Measurements from ENCODE around the gene ABCC1.

GRCh38 chr16:16013812-16014211 lies 64.4 kb downstream of the ABCC1 start:
- TF ChIP-seq, protein P1, sequence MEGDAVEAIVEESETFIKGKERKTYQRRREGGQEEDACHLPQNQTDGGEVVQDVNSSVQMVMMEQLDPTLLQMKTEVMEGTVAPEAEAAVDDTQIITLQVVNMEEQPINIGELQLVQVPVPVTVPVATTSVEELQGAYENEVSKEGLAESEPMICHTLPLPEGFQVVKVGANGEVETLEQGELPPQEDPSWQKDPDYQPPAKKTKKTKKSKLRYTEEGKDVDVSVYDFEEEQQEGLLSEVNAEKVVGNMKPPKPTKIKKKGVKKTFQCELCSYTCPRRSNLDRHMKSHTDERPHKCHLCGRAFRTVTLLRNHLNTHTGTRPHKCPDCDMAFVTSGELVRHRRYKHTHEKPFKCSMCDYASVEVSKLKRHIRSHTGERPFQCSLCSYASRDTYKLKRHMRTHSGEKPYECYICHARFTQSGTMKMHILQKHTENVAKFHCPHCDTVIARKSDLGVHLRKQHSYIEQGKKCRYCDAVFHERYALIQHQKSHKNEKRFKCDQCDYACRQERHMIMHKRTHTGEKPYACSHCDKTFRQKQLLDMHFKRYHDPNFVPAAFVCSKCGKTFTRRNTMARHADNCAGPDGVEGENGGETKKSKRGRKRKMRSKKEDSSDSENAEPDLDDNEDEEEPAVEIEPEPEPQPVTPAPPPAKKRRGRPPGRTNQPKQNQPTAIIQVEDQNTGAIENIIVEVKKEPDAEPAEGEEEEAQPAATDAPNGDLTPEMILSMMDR (IDR thresholded peaks at IDR 0.05; ENCODE audit: borderline replicate concordance, extremely low read depth, low read length, poor library complexity, severe bottlenecking): no peak
- TF ChIP-seq EZH2 (IDR thresholded peaks at IDR 0.05; ENCODE audit: borderline replicate concordance, low read depth, low read length, severe bottlenecking): no peak

Measured in DND-41 (cell line).